Neuronal stem cell (in vitro differentiated cells): ENCODE data around the gene GPC5.

Source experiments
- DNase-seq: peaks from one replicate; pipeline ENCODE4 v3.0.0-alpha.2; 2013; ENCODE audit warnings: low spot score
- H2AFZ ChIP-seq: one replicate; pipeline ENCODE4 v1.6.1; 2013; ENCODE audit warnings: mild to moderate bottlenecking, low read length, inconsistent platforms
- H2AK5ac ChIP-seq: 2 replicates; pipeline ENCODE4 v1.6.1; 2013; ENCODE audit warnings: low read depth, mild to moderate bottlenecking, inconsistent platforms, low read length, moderate library complexity, mixed read lengths
- H2BK120ac ChIP-seq: 2 replicates; pipeline ENCODE4 v1.6.1; 2013; ENCODE audit warnings: low read depth, mild to moderate bottlenecking, inconsistent platforms, low read length, moderate library complexity, mixed read lengths
- H2BK12ac ChIP-seq: one replicate; pipeline ENCODE4 v1.6.1; 2013; ENCODE audit warnings: low read length, inconsistent platforms
- H2BK15ac ChIP-seq: 2 replicates; pipeline ENCODE4 v1.6.1; 2013; ENCODE audit warnings: mild to moderate bottlenecking, low read length, inconsistent platforms, mixed read lengths
- H2BK5ac ChIP-seq: one replicate; pipeline ENCODE4 v1.6.1; 2013; ENCODE audit warnings: inconsistent platforms, mild to moderate bottlenecking, low read length, moderate library complexity
- H3K14ac ChIP-seq: one replicate; pipeline ENCODE4 v1.6.1; 2013; ENCODE audit warnings: low read length, inconsistent platforms
- H3K18ac ChIP-seq: 2 replicates; pipeline ENCODE4 v1.6.1; 2013; ENCODE audit warnings: low read length, inconsistent platforms
- H3K23ac ChIP-seq: 2 replicates; pipeline ENCODE4 v1.6.1; 2013; ENCODE audit warnings: low read depth, mild to moderate bottlenecking, mixed read lengths, low read length, inconsistent platforms; ENCODE audit not compliant: poor library complexity
- H3K27ac ChIP-seq: replicated peaks from 3 replicates; pipeline ENCODE4 v1.5.1; 2013; ENCODE audit warnings: low read length, inconsistent platforms
- H3K27me3 ChIP-seq, 3 experiments: 2 replicates each; pipeline ENCODE4 v1.6.1; 2013; ENCODE audit warnings: low read length in 3 of 3, mild to moderate bottlenecking in 2 of 3, inconsistent platforms in 1 of 3, low read depth in 1 of 3, mixed read lengths in 1 of 3, moderate library complexity in 1 of 3; ENCODE audit not compliant: control insufficient read depth in 3 of 3, insufficient read depth in 3 of 3
- H3K36me3 ChIP-seq, 2 donors: replicated peaks in 1 of 2; 2 replicates each; pipeline ENCODE4 v1.6.1; 2013; ENCODE audit warnings: low read length in 2 of 2; ENCODE audit not compliant: control insufficient read depth in 2 of 2, insufficient read depth in 2 of 2
- H3K4ac ChIP-seq: 2 replicates; pipeline ENCODE4 v1.6.1; 2013; ENCODE audit warnings: inconsistent platforms, mild to moderate bottlenecking, low read length, moderate library complexity
- H3K4me1 ChIP-seq, 2 donors: 1 replicate in 1 of 2; 2 replicates in 1 of 2; pipeline ENCODE4 v1.6.1; 2013; ENCODE audit warnings: low read length in 2 of 2, low read depth in 1 of 2; ENCODE audit not compliant: control insufficient read depth in 2 of 2, insufficient read depth in 1 of 2
- H3K4me2 ChIP-seq: one replicate; pipeline ENCODE4 v1.6.1; 2013; ENCODE audit warnings: mild to moderate bottlenecking, low read length, inconsistent platforms; ENCODE audit not compliant: insufficient read depth, poor library complexity, severe bottlenecking
- H3K4me3 ChIP-seq, 2 donors: 2 replicates each; pipeline ENCODE4 v1.5.1; 2013; ENCODE audit warnings: low read length in 2 of 2, mild to moderate bottlenecking in 2 of 2, inconsistent platforms in 1 of 2, moderate library complexity in 1 of 2
- H3K79me1 ChIP-seq: one replicate; pipeline ENCODE4 v1.6.1; 2013; ENCODE audit warnings: low read depth, mild to moderate bottlenecking, inconsistent platforms, low read length, moderate library complexity
- H3K9ac ChIP-seq: one replicate; pipeline ENCODE4 v1.6.1; 2013; ENCODE audit warnings: mild to moderate bottlenecking, low read depth, low read length, inconsistent platforms; ENCODE audit not compliant: poor library complexity
- H3K9me3 ChIP-seq, 2 donors: replicated peaks in 1 of 2; 2 replicates each; pipeline versions ENCODE3 to v1.6.1; 2013; ENCODE audit warnings: low read length in 2 of 2, mild to moderate bottlenecking in 2 of 2, inconsistent platforms in 1 of 2, low read depth in 1 of 2, mixed read lengths in 1 of 2, moderate library complexity in 1 of 2; ENCODE audit not compliant: control insufficient read depth in 2 of 2, insufficient read depth in 1 of 2
- H4K8ac ChIP-seq: one replicate; pipeline ENCODE4 v1.6.1; 2013; ENCODE audit warnings: low read depth, mild to moderate bottlenecking, inconsistent platforms, low read length, moderate library complexity
- H4K91ac ChIP-seq: one replicate; pipeline ENCODE4 v1.6.1; 2013; ENCODE audit warnings: low read length, low read depth, mild to moderate bottlenecking, inconsistent platforms; ENCODE audit not compliant: poor library complexity
- WGBS, 2 donors: extraction: QIAGEN DNeasy Blood & Tissue Kit; methylation state at CpG; one replicate each; pipeline ENCODE4 v1.1.7; 2013; ENCODE audit warnings: missing lambda C conversion rate in 2 of 2, mixed read lengths in 1 of 2; ENCODE audit not compliant: insufficient read length in 2 of 2, insufficient replicate concordance in 1 of 2; ENCODE audit errors: extremely low coverage in 2 of 2; 5-methylcytosine and 5-hydroxymethylcytosine counted together

GPC5 gene

DNA sequence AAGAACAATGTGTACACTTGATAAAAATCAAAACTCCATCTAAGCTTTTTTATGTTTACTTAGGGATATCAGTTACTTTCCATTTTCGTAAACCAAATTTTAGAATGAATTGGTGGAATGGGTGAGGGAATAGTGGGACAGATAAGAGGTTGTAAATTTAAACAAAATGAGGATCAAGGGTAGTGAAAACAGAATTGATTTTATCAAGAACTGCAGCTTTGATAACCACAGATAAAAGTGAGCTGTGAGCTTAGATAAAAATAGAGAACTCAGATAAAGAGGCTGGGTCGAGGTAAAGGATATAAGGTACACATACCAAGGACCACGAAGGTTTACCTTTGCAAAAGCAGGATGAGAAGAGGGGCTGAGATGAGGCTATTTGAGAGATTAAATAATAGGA lies 1015.0 kb downstream of the GPC5 start:
- Histone ChIP-seq H4K91ac (no peak overlapping the region), H3K4ac (no peak overlapping the region), H3K9ac (no peak overlapping the region), H3K4me1 (no peaks in the 10 kb centered on the region), H3K36me3 (no peaks in the 10 kb centered on the region), H3K27me3 (no peaks in the 10 kb centered on the region), H2BK12ac (no peak overlapping the region), H2BK5ac (no peak overlapping the region), H3K79me1 (no peaks in the 10 kb centered on the region), H3K9me3 (no peaks in the 10 kb centered on the region), H2BK120ac (no peak overlapping the region), H2AK5ac (no peak overlapping the region), H3K4me2 (no peak overlapping the region), H3K14ac (no peak overlapping the region), H3K18ac (no peak overlapping the region), H3K27ac (no peak overlapping the region), H2BK15ac (no peak overlapping the region), H2AFZ (no peak overlapping the region), H3K23ac (no peak overlapping the region), H4K8ac (no peak overlapping the region), H3K4me3 (no peak overlapping the region)
- WGBS, 2 donors: no CpG with 5 or more reads among the region's 3 CpGs
- no peak for DNase-seq

- no peak overlapping the region for H3K4me2 ChIP-seq
- H2AK5ac ChIP-seq: no peak overlapping the region
- no peaks in the 10 kb centered on the region for H3K36me3 ChIP-seq
- H3K18ac ChIP-seq: no peak overlapping the region
- H4K91ac ChIP-seq: no peak overlapping the region
- H3K4ac ChIP-seq: no peak overlapping the region
- no peak for DNase-seq
- no peak overlapping the region for H2AFZ ChIP-seq
- no peak overlapping the region for H3K27ac ChIP-seq
- no peak overlapping the region for H3K9ac ChIP-seq
- peaks cover 2 to 4% of the 10 kb centered on the region in 2 donors for H3K4me1 ChIP-seq
- H2BK5ac ChIP-seq: no peak overlapping the region
- no peak overlapping the region for H3K4me3 ChIP-seq
- WGBS, 2 donors: no CpG with 5 or more reads among the region's 4 CpGs
- no peak overlapping the region for H4K8ac ChIP-seq
- no peak overlapping the region for H3K23ac ChIP-seq
- no peak overlapping the region for H2BK12ac ChIP-seq
- no peak overlapping the region for H2BK120ac ChIP-seq
- no peaks in the 10 kb centered on the region for H3K27me3 ChIP-seq
- no peaks in the 10 kb centered on the region for H3K79me1 ChIP-seq
- H2BK15ac ChIP-seq: no peak overlapping the region
- H3K14ac ChIP-seq: no peak overlapping the region
- H3K9me3 ChIP-seq: no peaks in the 10 kb centered on the region
Measured at GRCh38 chr13:92414851-92415250, 1016.4 kb downstream of the GPC5 start.

GRCh38 chr13:92415781-92416180 lies 1017.4 kb downstream of the GPC5 start:
- Histone ChIP-seq H3K4me2 (no peak overlapping the region), H3K23ac (no peak overlapping the region), H3K14ac (no peak overlapping the region), H4K8ac (no peak overlapping the region), H3K36me3 (no peaks in the 10 kb centered on the region), H3K9ac (no peak overlapping the region), H3K18ac (no peak overlapping the region), H2BK5ac (no peak overlapping the region), H2BK12ac (no peak overlapping the region), H3K27ac (no peak overlapping the region), H3K9me3 (no peaks in the 10 kb centered on the region), H2AK5ac (no peak overlapping the region), H2AFZ (no peak overlapping the region), H2BK15ac (no peak overlapping the region), H3K4me1 (peaks cover 2 to 5% of the 10 kb centered on the region in 2 donors), H4K91ac (no peak overlapping the region), H3K4ac (no peak overlapping the region), H3K27me3 (no peaks in the 10 kb centered on the region), H2BK120ac (no peak overlapping the region), H3K4me3 (no peak overlapping the region), H3K79me1 (no peaks in the 10 kb centered on the region)
- DNase-seq: no peak

DNA sequence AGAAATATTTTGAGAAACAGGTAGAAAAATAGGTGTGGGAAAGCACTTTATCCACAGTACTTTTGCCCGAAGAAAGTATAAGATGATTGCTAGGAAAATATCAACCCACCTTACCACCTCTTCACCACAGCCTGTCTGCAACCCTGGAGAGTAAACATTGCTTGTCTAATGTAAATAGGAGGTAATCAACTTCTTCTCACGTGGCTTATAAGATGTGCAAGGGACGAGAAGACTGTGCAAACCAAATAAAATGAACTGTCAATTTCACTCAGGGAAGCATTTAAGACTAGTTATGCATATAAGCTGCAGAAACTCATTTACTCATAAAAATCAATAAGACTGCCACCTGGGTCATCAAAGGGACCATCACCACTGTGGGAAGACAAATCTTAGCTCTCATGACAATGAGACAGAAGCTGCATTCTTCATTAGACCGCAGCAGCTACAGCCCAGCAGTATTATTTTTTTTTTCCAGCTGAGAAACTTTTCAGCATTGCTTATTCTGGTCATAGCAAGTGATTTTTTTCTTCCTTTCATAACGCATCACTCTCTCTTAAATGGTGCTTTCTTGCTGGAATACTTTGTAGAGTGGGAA lies 1020.5 kb downstream of the GPC5 start:
- no peak overlapping the region for H3K27ac ChIP-seq

More for the DNA sequence above, 1020.5 kb downstream of the GPC5 start:
- WGBS, 2 donors: no CpG with 5 or more reads among the region's 5 CpGs
- Histone ChIP-seq H2BK15ac (no peak overlapping the region), H3K9me3 (no peaks in the 10 kb centered on the region), H3K4me1 (peaks cover 2 to 5% of the 10 kb centered on the region in 2 donors), H3K4ac (no peak overlapping the region), H3K36me3 (no peaks in the 10 kb centered on the region), H2AK5ac (no peak overlapping the region), H3K23ac (no peak overlapping the region), H2BK120ac (no peak overlapping the region), H3K9ac (no peak overlapping the region), H3K14ac (no peak overlapping the region), H2BK5ac (no peak overlapping the region), H2AFZ (no peak overlapping the region), H3K27me3 (no peaks in the 10 kb centered on the region), H3K79me1 (no peaks in the 10 kb centered on the region), H4K91ac (no peak overlapping the region), H3K18ac (no peak overlapping the region), H2BK12ac (no peak overlapping the region), H3K4me3 (no peak overlapping the region), H3K4me2 (no peak overlapping the region), H4K8ac (no peak overlapping the region)
- no peak for DNase-seq
